ENCODE measurements around the gene ARHGAP25. TPM values are rescaled to one million over a fixed set of nuclear protein-coding genes. Genes with fewer than 3 reads are reported as not detected.
A peak's percentile ranks its signal among the peaks of the same experiment; 100 is the strongest.

ARHGAP25 gene
- total RNA-seq, 1 donor = 3.0 TPM

- no peak overlapping the region for H3K4me3 ChIP-seq (ENCODE audit: low read depth, low read length)
- no peak for TF ChIP-seq CTCF (IDR thresholded peaks at IDR 0.05; ENCODE audit: insufficient read depth, low read depth, low read length)
- no peak for DNase-seq (ENCODE audit: low read depth)
These were observed 82.7 kb downstream of the ARHGAP25 start for GRCh38 chr2:68817306-68817705.

GRCh38 chr2:68819556-68819955 lies 84.9 kb downstream of the ARHGAP25 start:
- peak; percentile 32 for DNase-seq (ENCODE audit: low read depth)
- no peak for TF ChIP-seq CTCF (IDR thresholded peaks at IDR 0.05; ENCODE audit: insufficient read depth, low read depth, low read length)
- H3K4me3 ChIP-seq (ENCODE audit: low read depth, low read length) = no peak overlapping the region

- TF ChIP-seq CTCF (IDR thresholded peaks at IDR 0.05; ENCODE audit: insufficient read depth, low read depth, low read length) = no peak
- no peak overlapping the region for H3K4me3 ChIP-seq (ENCODE audit: low read depth, low read length)
These were observed 87.7 kb downstream of the ARHGAP25 start for GRCh38 chr2:68822207-68822872.

GRCh38 chr2:68824831-68825230 lies 90.2 kb downstream of the ARHGAP25 start:
- DNase-seq (ENCODE audit: low read depth) = no peak
- H3K4me3 ChIP-seq (ENCODE audit: low read depth, low read length) = no peak overlapping the region
- TF ChIP-seq CTCF (IDR thresholded peaks at IDR 0.05; ENCODE audit: insufficient read depth, low read depth, low read length) = no peak

More at GRCh38 chr2:68822207-68822872, 87.7 kb downstream of the ARHGAP25 start:
- DNase-seq (ENCODE audit: low read depth) = no peak

- H3K4me3 ChIP-seq (ENCODE audit: low read depth, low read length) = no peak overlapping the region
- no peak for TF ChIP-seq CTCF (IDR thresholded peaks at IDR 0.05; ENCODE audit: insufficient read depth, low read depth, low read length)
- no peak for DNase-seq (ENCODE audit: low read depth)
These were observed 91.3 kb downstream of the ARHGAP25 start for GRCh38 chr2:68825866-68826265.

- no peak for TF ChIP-seq CTCF (IDR thresholded peaks at IDR 0.05; ENCODE audit: insufficient read depth, low read depth, low read length)
- DNase-seq (ENCODE audit: low read depth) = peak; percentile 12
- no peak overlapping the region for H3K4me3 ChIP-seq (ENCODE audit: low read depth, low read length)
These were observed 93.1 kb downstream of the ARHGAP25 start for GRCh38 chr2:68827666-68828065.

Measured in fibroblast of villous mesenchyme (primary cell).